Measurements from ENCODE around the gene ITFG1.

GRCh38 chr16:47467501-47467900, 6.6 kb upstream of the ITFG1 start:
- no peak for TF ChIP-seq HNF4G (IDR thresholded peaks at IDR 0.05; ENCODE audit: borderline replicate concordance, low read depth, low read length)
- no peak for TF ChIP-seq HNF4G (CRISPR knock-in tag; IDR thresholded peaks at IDR 0.05; ENCODE audit: borderline replicate concordance, low read depth)
- TF ChIP-seq TCF12 (IDR thresholded peaks at IDR 0.05), result no peak
- no peak for TF ChIP-seq TCF12 (CRISPR knock-in tag; IDR thresholded peaks at IDR 0.05)
- TF ChIP-seq ZSCAN29 (CRISPR knock-in tag; conservative IDR thresholded peaks at IDR 0.05), result no peak
- no peak for TF ChIP-seq MLLT10 (CRISPR knock-in tag; IDR thresholded peaks at IDR 0.05)
- no peak for TF ChIP-seq BRCA1 (CRISPR knock-in tag; IDR thresholded peaks at IDR 0.05)
- TF ChIP-seq UBTF (CRISPR knock-in tag; IDR thresholded peaks at IDR 0.05), result no peak
- no peak for TF ChIP-seq MXD3 (CRISPR knock-in tag; IDR thresholded peaks at IDR 0.05)

All from HepG2 (cell line).